HEK293 (cell line): ENCODE data around the gene USP21.

Experiments
- HOXA7 ChIP-seq: sonication (generic); formaldehyde crosslinking; IDR thresholded peaks from 2 replicates; pipeline ENCODE4 v1.8.1; 2022; ENCODE audit warnings: missing genetic modification reagents, borderline replicate concordance
- KLF10 ChIP-seq: fragments of 450-650 bp; IDR thresholded peaks from 2 replicates; pipeline ENCODE4 v1.5.1; 2018; ENCODE audit warnings: missing biosample characterization, mild to moderate bottlenecking, missing genetic modification characterization
- KLF7 ChIP-seq: fragments of 450-650 bp; formaldehyde crosslinking; IDR thresholded peaks from 2 replicates; pipeline ENCODE4 v1.5.1; 2016; ENCODE audit warnings: missing biosample characterization, missing genetic modification characterization, borderline replicate concordance
- MEIS1 ChIP-seq: sonication (generic); formaldehyde crosslinking; IDR thresholded peaks from 2 replicates; pipeline ENCODE4 v1.8.1; 2022; ENCODE audit warnings: missing genetic modification reagents, mild to moderate bottlenecking, borderline replicate concordance
- PRDM1 ChIP-seq: fragments of 450-650 bp; formaldehyde crosslinking; IDR thresholded peaks from 2 replicates; pipeline ENCODE4; 2016; ENCODE audit warnings: missing biosample characterization, missing genetic modification characterization
- PRDM2 ChIP-seq: fragments of 450-650 bp; formaldehyde crosslinking; IDR thresholded peaks from 2 replicates; pipeline ENCODE4 v1.5.1; 2016; ENCODE audit warnings: missing biosample characterization, missing genetic modification characterization, borderline replicate concordance
- RBAK ChIP-seq: fragments of 450-650 bp; formaldehyde crosslinking; IDR thresholded peaks from 2 replicates; pipeline ENCODE4 v1.5.1; 2016; ENCODE audit warnings: missing biosample characterization, missing genetic modification characterization
- TRIM28 ChIP-seq: IDR thresholded peaks from 2 replicates; pipeline ENCODE4 v1.6.1; 2011; ENCODE audit warnings: low read length, control low read depth, borderline replicate concordance
- YY1 ChIP-seq: fragments of 450-650 bp; formaldehyde crosslinking; IDR thresholded peaks from 2 replicates; pipeline ENCODE4 v1.5.1; 2018; ENCODE audit warnings: missing biosample characterization, missing genetic modification characterization
- ZNF112 ChIP-seq: fragments of 450-650 bp; formaldehyde crosslinking; IDR thresholded peaks from 2 replicates; pipeline ENCODE4 v1.5.0; 2017; ENCODE audit warnings: missing biosample characterization, missing genetic modification characterization
- ZNF121 ChIP-seq: fragments of 450-650 bp; formaldehyde crosslinking; IDR thresholded peaks from 2 replicates; pipeline ENCODE4 v1.5.1; 2016; ENCODE audit warnings: missing biosample characterization, missing genetic modification characterization
- ZNF138 ChIP-seq: fragments of 450-650 bp; formaldehyde crosslinking; IDR thresholded peaks from 2 replicates; pipeline ENCODE4 v1.5.1; 2016; ENCODE audit warnings: missing biosample characterization, missing genetic modification characterization, borderline replicate concordance
- ZNF202 ChIP-seq: fragments of 450-650 bp; formaldehyde crosslinking; IDR thresholded peaks from 2 replicates; pipeline ENCODE4 v1.5.1; 2016; ENCODE audit warnings: missing biosample characterization, missing genetic modification characterization, borderline replicate concordance
- ZNF239 ChIP-seq: fragments of 450-650 bp; formaldehyde crosslinking; IDR thresholded peaks from 2 replicates; pipeline ENCODE4 v1.5.1; 2016; ENCODE audit warnings: missing biosample characterization, missing genetic modification characterization
- ZNF248 ChIP-seq: fragments of 450-650 bp; formaldehyde crosslinking; IDR thresholded peaks from 2 replicates; pipeline ENCODE4 v1.5.1; 2017; ENCODE audit warnings: missing biosample characterization, missing genetic modification characterization
- ZNF26 ChIP-seq: fragments of 450-650 bp; formaldehyde crosslinking; IDR thresholded peaks from 2 replicates; pipeline ENCODE4 v1.5.1; 2016; ENCODE audit warnings: missing biosample characterization, missing genetic modification characterization
- ZNF391 ChIP-seq: fragments of 450-650 bp; formaldehyde crosslinking; IDR thresholded peaks from 2 replicates; pipeline ENCODE4 v1.5.1; 2016; ENCODE audit warnings: low read depth, missing biosample characterization, missing genetic modification characterization, borderline replicate concordance
- ZNF398 ChIP-seq: fragments of 450-650 bp; formaldehyde crosslinking; IDR thresholded peaks from 2 replicates; pipeline ENCODE4 v1.5.1; 2017; ENCODE audit warnings: missing biosample characterization, missing genetic modification characterization
- ZNF449 ChIP-seq: fragments of 450-650 bp; formaldehyde crosslinking; IDR thresholded peaks from 2 replicates; pipeline ENCODE4 v1.5.1; 2017; ENCODE audit warnings: missing biosample characterization, mild to moderate bottlenecking, missing genetic modification characterization, moderate library complexity
- ZNF501 ChIP-seq: fragments of 450-650 bp; formaldehyde crosslinking; IDR thresholded peaks from 2 replicates; pipeline ENCODE4 v1.5.1; 2016; ENCODE audit warnings: missing biosample characterization, missing genetic modification characterization
- ZSCAN16 ChIP-seq: fragments of 450-650 bp; formaldehyde crosslinking; IDR thresholded peaks from 2 replicates; pipeline ENCODE4 v1.5.1; 2016; ENCODE audit warnings: missing biosample characterization, missing genetic modification characterization
- TF ChIP-seq, protein P1 (sequence below): fragments of 450-650 bp; IDR thresholded peaks from 2 replicates; pipeline ENCODE4 v1.5.1; 2018; ENCODE audit warnings: missing biosample characterization, mild to moderate bottlenecking, missing genetic modification characterization
- TF ChIP-seq, protein P2 (sequence below): fragments of 450-650 bp; formaldehyde crosslinking; IDR thresholded peaks from 2 replicates; pipeline ENCODE4 v1.5.1; 2016; ENCODE audit warnings: missing biosample characterization, missing genetic modification characterization

The USP21 gene

GRCh38 chr1:161159087-161159912, at the start of gene USP21 (continued):
- TF ChIP-seq HOXA7 (CRISPR knock-in tag) = no peak
- TF ChIP-seq ZNF112 (tag by site-specific recombination) = no peak
- TF ChIP-seq, protein P1, sequence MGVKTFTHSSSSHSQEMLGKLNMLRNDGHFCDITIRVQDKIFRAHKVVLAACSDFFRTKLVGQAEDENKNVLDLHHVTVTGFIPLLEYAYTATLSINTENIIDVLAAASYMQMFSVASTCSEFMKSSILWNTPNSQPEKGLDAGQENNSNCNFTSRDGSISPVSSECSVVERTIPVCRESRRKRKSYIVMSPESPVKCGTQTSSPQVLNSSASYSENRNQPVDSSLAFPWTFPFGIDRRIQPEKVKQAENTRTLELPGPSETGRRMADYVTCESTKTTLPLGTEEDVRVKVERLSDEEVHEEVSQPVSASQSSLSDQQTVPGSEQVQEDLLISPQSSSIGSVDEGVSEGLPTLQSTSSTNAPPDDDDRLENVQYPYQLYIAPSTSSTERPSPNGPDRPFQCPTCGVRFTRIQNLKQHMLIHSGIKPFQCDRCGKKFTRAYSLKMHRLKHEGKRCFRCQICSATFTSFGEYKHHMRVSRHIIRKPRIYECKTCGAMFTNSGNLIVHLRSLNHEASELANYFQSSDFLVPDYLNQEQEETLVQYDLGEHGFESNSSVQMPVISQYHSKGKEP = no peak
- TF ChIP-seq ZSCAN16 (tag by site-specific recombination) = no peak
- no peak for TF ChIP-seq ZNF121 (tag by site-specific recombination)
- no peak for TF ChIP-seq PRDM1 (tag by site-specific recombination)
- TF ChIP-seq ZNF202 (tag by site-specific recombination) = no peak
- no peak for TF ChIP-seq ZNF239 (tag by site-specific recombination)
- peak; percentile 98 for TF ChIP-seq YY1
- TF ChIP-seq ZNF449 = peak; percentile 12; the same call in 1 of the 2 replicates
- TF ChIP-seq, protein P2, sequence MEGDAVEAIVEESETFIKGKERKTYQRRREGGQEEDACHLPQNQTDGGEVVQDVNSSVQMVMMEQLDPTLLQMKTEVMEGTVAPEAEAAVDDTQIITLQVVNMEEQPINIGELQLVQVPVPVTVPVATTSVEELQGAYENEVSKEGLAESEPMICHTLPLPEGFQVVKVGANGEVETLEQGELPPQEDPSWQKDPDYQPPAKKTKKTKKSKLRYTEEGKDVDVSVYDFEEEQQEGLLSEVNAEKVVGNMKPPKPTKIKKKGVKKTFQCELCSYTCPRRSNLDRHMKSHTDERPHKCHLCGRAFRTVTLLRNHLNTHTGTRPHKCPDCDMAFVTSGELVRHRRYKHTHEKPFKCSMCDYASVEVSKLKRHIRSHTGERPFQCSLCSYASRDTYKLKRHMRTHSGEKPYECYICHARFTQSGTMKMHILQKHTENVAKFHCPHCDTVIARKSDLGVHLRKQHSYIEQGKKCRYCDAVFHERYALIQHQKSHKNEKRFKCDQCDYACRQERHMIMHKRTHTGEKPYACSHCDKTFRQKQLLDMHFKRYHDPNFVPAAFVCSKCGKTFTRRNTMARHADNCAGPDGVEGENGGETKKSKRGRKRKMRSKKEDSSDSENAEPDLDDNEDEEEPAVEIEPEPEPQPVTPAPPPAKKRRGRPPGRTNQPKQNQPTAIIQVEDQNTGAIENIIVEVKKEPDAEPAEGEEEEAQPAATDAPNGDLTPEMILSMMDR (tag by site-specific recombination) = peak; percentile 48; the same call in 1 of the 2 replicates
- peak; percentile 37; the same call in 1 of the 2 replicates for TF ChIP-seq ZNF398 (tag by site-specific recombination)
- no peak for TF ChIP-seq MEIS1 (CRISPR knock-in tag)
- TF ChIP-seq ZNF26 (tag by site-specific recombination) = no peak
- no peak for TF ChIP-seq TRIM28
- TF ChIP-seq RBAK = no peak
- TF ChIP-seq KLF7 (tag by site-specific recombination) = 0 out of 2 replicates have a peak, but pooled peaks have one; percentile 37
- no peak for TF ChIP-seq ZNF248 (tag by site-specific recombination)
- TF ChIP-seq PRDM2 (tag by site-specific recombination) = no peak
- TF ChIP-seq ZNF391 (tag by site-specific recombination) = 0 out of 2 replicates have a peak, but pooled peaks have one; percentile 63
- 0 out of 2 replicates have a peak, but pooled peaks have one; percentile 46 for TF ChIP-seq KLF10 (tag by site-specific recombination)
- peak; percentile 87 for TF ChIP-seq ZNF501 (tag by site-specific recombination)
- TF ChIP-seq ZNF138 (tag by site-specific recombination) = no peak
